COLO829 (cell line): ENCODE data around the gene RRAGB.
"Not testable (repeated sequence)": the region's sequence is repeated elsewhere in the genome, so short reads cannot be mapped to it uniquely, and the experiment has no call there.

Experiments
- DNase-seq: peaks from one replicate; pipeline ENCODE4 v3.0.0; 2012; ENCODE audit warnings: low spot score

RRAGB gene

GRCh38 chrX:55717521-55718497, at the start of gene RRAGB:
RRAGB (plus strand) TSS chrX:55717749; CDS start chrX:55718328, 579 bp downstream.
- peak; percentile 97 for DNase-seq

GRCh38 chrX:55668084-55668483, 49.5 kb upstream of the RRAGB start:
- DNase-seq: no peak

GRCh38 chrX:55688579-55688978, 29.0 kb upstream of the RRAGB start:
- not testable (repeated sequence) for DNase-seq

GRCh38 chrX:55695227-55696018, 22.1 kb upstream of the RRAGB start:
- no peak for DNase-seq

GRCh38 chrX:55697381-55697780, 20.2 kb upstream of the RRAGB start:
- no peak for DNase-seq

- DNase-seq: no peak
Measured at GRCh38 chrX:55702671-55703070, 14.9 kb upstream of the RRAGB start.

- DNase-seq: not testable (repeated sequence)
Measured at GRCh38 chrX:55703436-55703835, 14.1 kb upstream of the RRAGB start.

- not testable (repeated sequence) for DNase-seq
Measured at GRCh38 chrX:55705066-55705465, 12.5 kb upstream of the RRAGB start.

GRCh38 chrX:55709735-55710134, 7.8 kb upstream of the RRAGB start:
- DNase-seq: no peak

- peak; percentile 47 for DNase-seq
Measured at GRCh38 chrX:55710701-55711100, 6.8 kb upstream of the RRAGB start.

GRCh38 chrX:55713631-55714030, 3.9 kb upstream of the RRAGB start:
- DNase-seq: no peak

- no peak for DNase-seq
Measured at GRCh38 chrX:55714161-55714560, 3.4 kb upstream of the RRAGB start.

- no peak for DNase-seq
Measured at GRCh38 chrX:55715847-55716246, 1.7 kb upstream of the RRAGB start.

- no peak for DNase-seq
Measured at GRCh38 chrX:55716937-55717336, 612 bp upstream of the RRAGB start.

GRCh38 chrX:55731826-55732225, 14.3 kb downstream of the RRAGB start:
- no peak for DNase-seq

- DNase-seq: no peak
Measured at GRCh38 chrX:55738969-55739368, 21.4 kb downstream of the RRAGB start.

GRCh38 chrX:55742649-55743048, 25.1 kb downstream of the RRAGB start:
- DNase-seq: no peak

GRCh38 chrX:55748463-55748862, 30.9 kb downstream of the RRAGB start:
- not testable (repeated sequence) for DNase-seq

- DNase-seq: no peak
Measured at GRCh38 chrX:55750256-55750655, 32.7 kb downstream of the RRAGB start.

- DNase-seq: no peak
Measured at GRCh38 chrX:55754861-55755294, 37.3 kb downstream of the RRAGB start.

- no peak for DNase-seq
Measured at GRCh38 chrX:55758033-55758432, 40.5 kb downstream of the RRAGB start.

- no peak for DNase-seq
Measured at GRCh38 chrX:55759478-55759877, 41.9 kb downstream of the RRAGB start.

- DNase-seq: no peak
Measured at GRCh38 chrX:55767100-55767499, 49.6 kb downstream of the RRAGB start.
